HG03025 (cell line): ENCODE data around the gene TMEM100.
"Not testable (repeated sequence)": the region's sequence is repeated elsewhere in the genome, so short reads cannot be mapped to it uniquely, and the experiment has no call there.

Source experiments
- ATAC-seq: cut with Tn5 transposase; IDR thresholded peaks from one replicate; pipeline ENCODE4 v1.9.1; 2021; ENCODE audit warnings: mild to moderate bottlenecking, moderate library complexity; ENCODE audit not compliant: unreplicated experiment, low FRiP score

The TMEM100 gene

DNA sequence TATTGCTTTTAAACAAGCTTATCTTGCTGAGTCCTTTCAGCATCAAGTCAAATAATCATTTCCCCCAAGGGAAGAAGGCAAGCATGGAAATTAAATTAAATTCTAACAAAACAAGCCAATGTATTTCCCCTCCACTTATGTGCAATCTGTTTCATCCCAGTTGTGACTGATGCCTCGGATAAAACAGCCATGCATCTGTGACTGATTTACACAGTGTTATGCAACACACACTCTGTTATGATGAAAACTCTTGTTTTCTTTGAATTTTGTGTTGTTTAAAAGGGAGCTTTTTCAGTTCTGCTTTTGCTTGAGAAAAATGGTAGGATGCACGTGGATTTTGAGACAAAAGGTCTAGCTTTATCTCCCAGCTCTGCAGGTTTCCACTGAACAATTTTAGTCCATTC lies 32.6 kb downstream of the TMEM100 start:
- no peak for ATAC-seq

DNA sequence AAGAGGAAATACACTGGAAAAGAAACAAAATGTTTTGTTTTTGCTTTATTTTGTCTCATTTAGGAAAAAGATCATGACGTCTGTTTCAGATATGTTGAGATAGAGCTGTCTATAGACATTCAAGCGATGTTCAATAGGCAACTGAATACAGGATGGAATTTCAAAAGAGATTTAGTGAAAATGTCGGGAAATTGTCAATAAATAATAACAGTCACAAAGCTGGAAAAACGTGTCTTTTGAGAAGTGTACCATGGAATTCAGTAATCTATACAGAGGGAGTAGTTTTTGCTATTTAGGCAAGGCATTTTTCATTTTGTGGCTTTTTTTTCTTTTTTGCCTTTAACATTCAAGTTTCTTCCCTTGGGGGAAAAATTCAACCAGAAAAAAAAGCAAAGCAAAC lies 33.0 kb downstream of the TMEM100 start:
- ATAC-seq = no peak

- ATAC-seq = no peak
Observed at GRCh38 chr17:55688057-55688456, 34.6 kb downstream of the TMEM100 start.

- no peak for ATAC-seq
Observed at GRCh38 chr17:55687037-55687436, 35.6 kb downstream of the TMEM100 start.

DNA sequence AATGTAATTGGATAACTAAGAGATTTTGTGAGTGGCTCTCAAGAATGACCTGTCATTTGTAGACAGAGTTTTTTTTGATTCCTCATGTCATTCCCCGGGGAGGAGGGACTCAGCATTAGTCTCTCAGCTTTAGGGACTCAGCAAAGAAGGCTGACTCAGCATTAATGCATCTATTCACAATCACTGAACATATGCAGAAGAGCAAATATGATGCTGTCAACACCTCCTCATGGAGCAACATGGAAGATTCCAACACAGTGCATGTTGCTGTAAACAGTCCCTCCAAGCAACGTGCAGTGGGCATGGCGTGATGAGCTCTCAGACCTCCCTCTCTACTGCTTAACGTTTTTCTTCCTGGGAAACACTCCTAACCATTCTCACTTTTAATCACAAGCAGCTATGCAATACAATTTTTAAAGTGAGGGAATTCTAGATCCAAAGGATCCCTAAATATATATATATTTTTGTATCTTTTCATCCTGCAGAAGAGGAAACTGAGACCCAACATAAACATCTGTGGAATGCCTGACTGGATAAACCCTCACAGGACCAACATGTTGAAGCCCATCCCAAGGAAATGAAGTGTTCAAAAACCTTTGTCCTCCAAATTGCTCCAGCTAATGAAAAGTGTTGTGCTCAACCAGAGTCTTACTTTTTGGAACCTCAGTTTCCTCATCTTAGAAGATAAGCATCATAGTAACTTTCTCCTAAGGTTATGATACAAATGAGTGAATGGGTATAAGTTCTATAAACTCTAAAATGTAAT lies 38.9 kb downstream of the TMEM100 start:
- no peak for ATAC-seq

- ATAC-seq = no peak
Observed at GRCh38 chr17:55681342-55681700, 41.3 kb downstream of the TMEM100 start.

DNA sequence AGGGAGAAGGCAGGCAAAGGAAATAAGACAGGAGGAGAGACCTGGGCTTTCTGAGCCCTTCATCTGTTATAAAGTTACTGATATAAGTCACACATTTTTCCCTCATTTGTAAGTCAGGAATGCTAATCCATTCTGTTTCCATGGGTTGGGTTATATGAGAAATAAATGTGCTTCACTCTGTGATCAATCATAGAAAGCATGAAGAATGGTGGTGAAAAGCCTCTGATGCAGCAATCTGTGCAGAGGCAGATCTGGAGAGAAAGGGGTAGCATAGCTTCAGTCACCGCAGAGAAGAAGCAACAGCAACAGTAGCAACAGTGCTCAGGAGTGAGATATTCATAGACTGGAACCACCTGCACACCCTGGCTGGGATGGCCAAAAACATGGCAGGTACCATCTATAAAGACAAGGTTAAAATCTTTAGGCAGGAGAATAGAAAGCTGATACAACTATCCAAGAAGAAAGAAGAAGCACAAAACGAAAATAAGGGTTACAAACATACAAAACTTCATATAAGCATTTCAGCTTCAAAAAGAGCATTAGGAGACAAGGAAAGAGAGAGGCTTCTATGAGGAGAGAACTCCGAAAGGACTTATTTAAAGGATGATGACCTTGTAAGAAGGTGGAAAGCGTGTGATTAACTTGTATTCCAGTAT lies 41.9 kb downstream of the TMEM100 start:
- ATAC-seq = no peak

- no peak for ATAC-seq
Observed at GRCh38 chr17:55677446-55677845, 45.2 kb downstream of the TMEM100 start.

DNA sequence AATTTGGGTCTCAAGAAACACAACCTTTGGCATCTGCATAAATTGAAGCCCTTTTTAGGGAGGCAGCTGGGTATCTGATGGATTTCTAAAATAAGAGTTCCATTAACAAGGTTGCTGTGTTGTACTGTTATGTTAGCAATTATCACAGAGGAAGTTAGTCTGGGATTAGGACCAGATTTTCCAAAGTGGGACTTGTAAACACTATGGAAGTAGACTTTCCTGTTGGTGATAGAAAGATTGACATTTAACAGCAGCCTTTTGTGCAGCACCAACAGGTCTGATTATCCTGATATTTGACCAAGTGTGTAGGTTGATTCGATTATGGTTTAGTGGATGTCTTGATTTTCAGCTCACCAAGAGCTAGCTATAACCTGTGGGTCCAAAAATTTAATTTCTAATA lies 46.4 kb downstream of the TMEM100 start:
- no peak for ATAC-seq

DNA sequence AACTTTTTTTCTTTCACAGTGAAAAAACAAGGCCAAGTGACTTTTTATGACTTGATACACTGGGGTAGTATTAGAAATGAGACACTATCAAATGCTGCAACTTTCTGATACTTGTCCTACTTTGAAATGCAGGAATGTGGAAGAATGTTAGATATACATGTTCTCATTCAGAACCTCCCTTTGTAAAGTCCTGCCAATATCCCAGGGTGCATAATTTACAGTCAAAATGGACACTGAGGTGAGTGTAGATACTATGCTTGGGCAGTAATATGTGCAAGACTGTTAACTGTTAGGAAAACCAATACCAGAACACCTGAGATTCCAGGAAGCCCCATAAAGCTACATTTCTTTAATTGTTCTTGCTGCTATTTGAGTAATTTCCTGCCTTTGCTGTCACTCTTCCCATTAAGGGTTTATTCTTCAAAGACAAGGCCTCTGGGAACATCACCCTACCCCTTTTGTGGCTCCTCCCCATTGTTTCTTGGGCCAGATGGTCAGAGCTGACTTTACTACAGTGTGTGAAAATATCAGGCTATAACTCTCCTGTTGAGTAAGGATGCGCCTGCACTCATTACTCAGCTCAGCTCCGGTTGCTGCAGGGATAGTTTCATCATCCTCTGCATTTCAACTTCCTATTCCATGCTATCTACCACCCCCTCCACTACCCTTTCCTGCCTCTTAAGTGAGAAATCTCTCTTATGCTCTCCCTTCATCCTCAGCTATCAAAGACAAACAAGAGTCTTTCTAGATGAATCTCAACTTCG lies 48.7 kb downstream of the TMEM100 start:
- no peak for ATAC-seq

- ATAC-seq = no peak
Observed at GRCh38 chr17:55672585-55673501, 49.8 kb downstream of the TMEM100 start.

GRCh38 chr17:55672010-55672409 lies 50.7 kb downstream of the TMEM100 start:
- ATAC-seq = not testable (repeated sequence)
